ENCODE results near the gene FCER2. TPM values are rescaled to one million over a fixed set of nuclear protein-coding genes. Genes with fewer than 3 reads are reported as not detected.

The FCER2 gene
- total RNA-seq, 3 donors from 2014 or later (not counting 1 experiment from before 2014, with no cell fraction given) = 0.52 to 1.2 (median 1.0) TPM

DNA sequence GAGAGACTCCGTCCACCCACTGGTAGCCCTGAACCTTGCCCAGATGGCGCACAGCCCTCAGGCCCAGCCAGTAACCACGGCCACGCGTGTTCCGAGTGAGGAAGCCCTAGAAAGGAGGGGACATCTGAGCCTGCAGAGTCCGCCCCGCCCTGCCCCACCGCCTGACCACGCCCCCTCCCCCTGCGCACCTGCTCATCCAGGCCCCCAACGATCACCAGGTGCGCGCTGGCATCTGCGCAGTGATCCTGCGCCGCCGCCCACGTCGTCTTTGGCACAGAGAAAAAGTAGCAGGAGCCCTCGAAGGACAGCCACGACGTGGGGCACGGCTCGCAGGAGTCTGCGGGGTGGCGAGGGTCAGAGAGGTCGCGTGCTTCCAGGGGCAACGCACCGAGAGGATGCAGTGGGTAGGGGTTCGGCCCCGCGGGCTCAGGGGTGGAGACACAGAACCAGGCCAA is 27.9 kb upstream of the FCER2 start:
- no peak for DNase-seq
- 10% methylated on average over 34 of the region's 34 CpGs for WGBS (ENCODE audit: insufficient coverage)
- no peak overlapping the region for H3K27ac Mint-ChIP-seq
- H3K36me3 ChIP-seq (ENCODE audit: control insufficient read depth, insufficient read depth, low read length) = no peaks in the 10 kb centered on the region
- no peak overlapping the region for H3K4me3 Mint-ChIP-seq
- no peak for ATAC-seq
- intact Hi-C loops (cut with micrococcal nuclease) = no loop called here
- H3K9me3 Mint-ChIP-seq = no peaks in the 10 kb centered on the region
- no peak overlapping the region for H3K4me3 ChIP-seq (ENCODE audit: low read length)
- H3K36me3 Mint-ChIP-seq = no peaks in the 10 kb centered on the region
- peaks cover 10% of the 10 kb centered on the region for H3K27me3 ChIP-seq (ENCODE audit: control insufficient read depth, insufficient read depth, low read length)
- H3K4me1 ChIP-seq (ENCODE audit: control insufficient read depth, insufficient read depth, low read length) = peaks cover 17% of the 10 kb centered on the region
- no peaks in the 10 kb centered on the region for H3K9me3 ChIP-seq (ENCODE audit: control insufficient read depth, insufficient read depth, low read length)
- TF ChIP-seq, protein P1, sequence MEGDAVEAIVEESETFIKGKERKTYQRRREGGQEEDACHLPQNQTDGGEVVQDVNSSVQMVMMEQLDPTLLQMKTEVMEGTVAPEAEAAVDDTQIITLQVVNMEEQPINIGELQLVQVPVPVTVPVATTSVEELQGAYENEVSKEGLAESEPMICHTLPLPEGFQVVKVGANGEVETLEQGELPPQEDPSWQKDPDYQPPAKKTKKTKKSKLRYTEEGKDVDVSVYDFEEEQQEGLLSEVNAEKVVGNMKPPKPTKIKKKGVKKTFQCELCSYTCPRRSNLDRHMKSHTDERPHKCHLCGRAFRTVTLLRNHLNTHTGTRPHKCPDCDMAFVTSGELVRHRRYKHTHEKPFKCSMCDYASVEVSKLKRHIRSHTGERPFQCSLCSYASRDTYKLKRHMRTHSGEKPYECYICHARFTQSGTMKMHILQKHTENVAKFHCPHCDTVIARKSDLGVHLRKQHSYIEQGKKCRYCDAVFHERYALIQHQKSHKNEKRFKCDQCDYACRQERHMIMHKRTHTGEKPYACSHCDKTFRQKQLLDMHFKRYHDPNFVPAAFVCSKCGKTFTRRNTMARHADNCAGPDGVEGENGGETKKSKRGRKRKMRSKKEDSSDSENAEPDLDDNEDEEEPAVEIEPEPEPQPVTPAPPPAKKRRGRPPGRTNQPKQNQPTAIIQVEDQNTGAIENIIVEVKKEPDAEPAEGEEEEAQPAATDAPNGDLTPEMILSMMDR (IDR thresholded peaks at IDR 0.05) = no peak
- no peaks in the 10 kb centered on the region for H3K4me1 Mint-ChIP-seq
- peaks cover 41 to 44% of the 10 kb centered on the region in 2 donors for H3K27me3 Mint-ChIP-seq (ENCODE audit: low read depth in 2 of 2)
- no peak overlapping the region for H3K27ac ChIP-seq (ENCODE audit: low read length)

DNA sequence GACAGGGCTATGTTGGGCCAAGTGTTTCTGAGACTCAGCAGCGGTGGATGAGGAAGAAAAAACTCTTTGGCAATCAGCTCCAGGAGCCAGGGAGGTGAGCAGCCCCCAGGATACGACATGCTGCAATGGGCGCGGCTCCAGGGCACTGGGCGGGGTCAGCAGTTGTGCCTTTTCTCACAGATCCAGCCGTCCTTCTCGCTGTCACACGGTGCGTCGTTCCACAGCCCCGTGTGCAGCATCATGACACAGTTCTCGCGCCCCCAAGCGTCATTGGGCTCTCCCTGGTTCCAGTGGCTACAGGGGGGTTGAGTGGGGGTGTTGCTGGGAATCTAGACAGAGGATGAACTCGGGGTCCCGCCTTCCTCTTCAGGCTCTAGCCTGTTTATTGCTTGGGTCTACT is 27.3 kb upstream of the FCER2 start:
- Mint-ChIP-seq H3K27me3 (ENCODE audit: low read depth in 2 of 2) (peaks cover 35 to 38% of the 10 kb centered on the region in 2 donors), H3K4me3 (no peak overlapping the region), H3K36me3 (no peaks in the 10 kb centered on the region), H3K9me3 (no peaks in the 10 kb centered on the region), H3K27ac (no peak overlapping the region), H3K4me1 (no peaks in the 10 kb centered on the region)
- Histone ChIP-seq H3K9me3 (ENCODE audit: control insufficient read depth, insufficient read depth, low read length) (no peaks in the 10 kb centered on the region), H3K4me1 (ENCODE audit: control insufficient read depth, insufficient read depth, low read length) (peaks cover 17% of the 10 kb centered on the region), H3K4me3 (ENCODE audit: low read length) (no peak overlapping the region), H3K27me3 (ENCODE audit: control insufficient read depth, insufficient read depth, low read length) (peaks cover 10% of the 10 kb centered on the region), H3K36me3 (ENCODE audit: control insufficient read depth, insufficient read depth, low read length) (no peaks in the 10 kb centered on the region), H3K27ac (ENCODE audit: low read length) (no peak overlapping the region)
- TF ChIP-seq, protein P1 (IDR thresholded peaks at IDR 0.05) = no peak
- DNase-seq (peak in 1 of 2 donors; percentile 35), ATAC-seq (peak in 2 of 3 donors; percentile 17 to 25)
- WGBS (ENCODE audit: insufficient coverage) = 28% methylated on average over 16 of the region's 16 CpGs
- intact Hi-C loops (cut with micrococcal nuclease) = no loop called here

DNA sequence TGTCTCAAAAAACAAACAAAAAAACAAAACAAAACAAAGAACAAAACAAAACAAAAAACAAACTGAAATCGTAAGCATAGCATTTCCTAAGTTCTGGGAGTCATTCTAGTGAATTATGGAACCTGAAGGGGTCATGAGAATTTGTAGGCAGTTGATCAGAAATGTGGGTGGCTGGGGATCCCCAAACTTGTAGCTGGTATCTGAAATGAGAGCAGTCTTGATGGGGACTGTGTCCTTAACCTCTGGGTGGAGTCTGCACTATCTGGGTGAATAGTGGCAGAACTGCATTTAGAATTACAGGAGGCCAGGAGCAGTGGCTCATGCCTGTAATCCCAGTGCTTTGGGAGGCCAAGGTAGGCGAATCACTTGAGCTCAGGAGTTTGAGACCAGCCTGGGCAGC is 23.9 kb upstream of the FCER2 start:
- WGBS (ENCODE audit: insufficient coverage) = 76% methylated on average over 2 of the region's 2 CpGs

More for the DNA sequence above, 23.9 kb upstream of the FCER2 start:
- Mint-ChIP-seq H3K4me3 (no peak overlapping the region), H3K4me1 (no peaks in the 10 kb centered on the region), H3K36me3 (no peaks in the 10 kb centered on the region), H3K27me3 (ENCODE audit: low read depth in 2 of 2) (peaks cover 32% of the 10 kb centered on the region in 2 donors), H3K27ac (no peak overlapping the region), H3K9me3 (no peaks in the 10 kb centered on the region)
- no peak for DNase-seq
- Histone ChIP-seq H3K36me3 (ENCODE audit: control insufficient read depth, insufficient read depth, low read length) (no peaks in the 10 kb centered on the region), H3K27me3 (ENCODE audit: control insufficient read depth, insufficient read depth, low read length) (peaks cover 10% of the 10 kb centered on the region), H3K9me3 (ENCODE audit: control insufficient read depth, insufficient read depth, low read length) (no peaks in the 10 kb centered on the region), H3K4me3 (ENCODE audit: low read length) (no peak overlapping the region), H3K4me1 (ENCODE audit: control insufficient read depth, insufficient read depth, low read length) (peaks cover 17% of the 10 kb centered on the region), H3K27ac (ENCODE audit: low read length) (no peak overlapping the region)
- intact Hi-C loops (cut with micrococcal nuclease) = no loop called here
- no peak for ATAC-seq
- TF ChIP-seq, protein P1 (IDR thresholded peaks at IDR 0.05) = no peak
